ENCODE measurements around the gene ABTB2. TPM values are rescaled to one million over a fixed set of nuclear protein-coding genes. Genes with fewer than 3 reads are reported as not detected.

The ABTB2 gene
- total RNA-seq, 2 experiments from 2014 or later = 0.06 to 0.09 TPM

- no TSS peak for BruUV-seq (replicated peaks)
- CTCF ChIA-PET (ENCODE audit: unreplicated experiment) = no interaction called here
- no peak overlapping the region for H3K4me3 ChIP-seq (ENCODE audit: low read depth, low read length, poor library complexity, severe bottlenecking)
- no peak overlapping the region for H3K4me2 ChIP-seq (ENCODE audit: low read length)
- peaks cover 19% of the 10 kb centered on the region for H3K4me1 ChIP-seq (ENCODE audit: insufficient read depth, low read length, poor library complexity, severe bottlenecking)
- no peaks in the 10 kb centered on the region for H3K79me2 ChIP-seq (ENCODE audit: insufficient read depth, low read depth, low read length)
- no peaks in the 10 kb centered on the region for H3K9me3 ChIP-seq (ENCODE audit: low read length)
- no peaks in the 10 kb centered on the region for H3K9me2 ChIP-seq (ENCODE audit: insufficient read depth, low read length)
- peak; percentile 31; the same call in 1 of the 2 replicates for TF ChIP-seq CTCF (conservative IDR thresholded peaks at IDR 0.05; ENCODE audit: low read length)
- TF ChIP-seq EZH2phosphoT487 (IDR thresholded peaks at IDR 0.05; ENCODE audit: borderline replicate concordance, low read depth, low read length) = no peak
- DNase-seq (ENCODE audit: low spot score) = no peak
- H3K36me3 ChIP-seq (ENCODE audit: insufficient read depth, low read length) = no peaks in the 10 kb centered on the region
- H2AFZ ChIP-seq (ENCODE audit: low read length) = no peak overlapping the region
- intact Hi-C loops (cut with micrococcal nuclease; ENCODE audit: unreplicated experiment) = loop anchor here (5.0 kb wide), 2 partner anchors 136 to 549 kb away; no protein-coding TSS in a partner anchor
- no peak overlapping the region for H3K27ac ChIP-seq (ENCODE audit: low read depth, low read length, poor library complexity, severe bottlenecking)
- no peaks in the 10 kb centered on the region for H4K20me1 ChIP-seq (ENCODE audit: insufficient read depth, low read length)
- POLR2A ChIA-PET = no interaction called here
Observed at GRCh38 chr11:34356130-34356529, 1.7 kb downstream of the ABTB2 start.

GRCh38 chr11:34355726-34356125 lies 2.1 kb downstream of the ABTB2 start:
- ChIA-PET CTCF (ENCODE audit: unreplicated experiment) (interaction anchor here (0.6 kb wide), 1 partner anchor 151 kb away, joined by 3 read pairs; no protein-coding TSS in a partner anchor), POLR2A (no interaction called here)
- no peak overlapping the region for H3K4me2 ChIP-seq (ENCODE audit: low read length)
- no peak overlapping the region for H3K27ac ChIP-seq (ENCODE audit: low read depth, low read length, poor library complexity, severe bottlenecking)
- H4K20me1 ChIP-seq (ENCODE audit: insufficient read depth, low read length) = no peaks in the 10 kb centered on the region
- H3K9me3 ChIP-seq (ENCODE audit: low read length) = no peaks in the 10 kb centered on the region
- no peak overlapping the region for H2AFZ ChIP-seq (ENCODE audit: low read length)
- H3K79me2 ChIP-seq (ENCODE audit: insufficient read depth, low read depth, low read length) = no peaks in the 10 kb centered on the region
- H3K4me3 ChIP-seq (ENCODE audit: low read depth, low read length, poor library complexity, severe bottlenecking) = no peak overlapping the region
- H3K36me3 ChIP-seq (ENCODE audit: insufficient read depth, low read length) = no peaks in the 10 kb centered on the region
- TF ChIP-seq EZH2phosphoT487 (IDR thresholded peaks at IDR 0.05; ENCODE audit: borderline replicate concordance, low read depth, low read length) (no peak), CTCF (conservative IDR thresholded peaks at IDR 0.05; ENCODE audit: low read length) (no peak)
- intact Hi-C loops (cut with micrococcal nuclease; ENCODE audit: unreplicated experiment) = loop anchor here (5.0 kb wide), 2 partner anchors 137 to 548 kb away; no protein-coding TSS in a partner anchor
- DNase-seq (ENCODE audit: low spot score) = no peak
- H3K9me2 ChIP-seq (ENCODE audit: insufficient read depth, low read length) = no peaks in the 10 kb centered on the region
- H3K4me1 ChIP-seq (ENCODE audit: insufficient read depth, low read length, poor library complexity, severe bottlenecking) = peaks cover 19% of the 10 kb centered on the region
- BruUV-seq (replicated peaks) = no TSS peak

- H3K9me3 ChIP-seq (ENCODE audit: low read length) = no peaks in the 10 kb centered on the region
- no peaks in the 10 kb centered on the region for H4K20me1 ChIP-seq (ENCODE audit: insufficient read depth, low read length)
- no TSS peak for BruUV-seq (replicated peaks)
- TF ChIP-seq EZH2phosphoT487 (IDR thresholded peaks at IDR 0.05; ENCODE audit: borderline replicate concordance, low read depth, low read length) (no peak), CTCF (conservative IDR thresholded peaks at IDR 0.05; ENCODE audit: low read length) (no peak)
- CTCF ChIA-PET (ENCODE audit: unreplicated experiment) = interaction anchor here (0.6 to 0.7 kb wide), 2 partner anchors 19 to 151 kb away, joined by 3 read pairs; no protein-coding TSS in a partner anchor
- H3K4me3 ChIP-seq (ENCODE audit: low read depth, low read length, poor library complexity, severe bottlenecking) = no peak overlapping the region
- DNase-seq (ENCODE audit: low spot score) = no peak
- POLR2A ChIA-PET = interaction anchor here (0.5 to 0.6 kb wide), 2 partner anchors 107 to 1514 kb away, joined by 3 read pairs; no protein-coding TSS in a partner anchor
- peaks cover 19% of the 10 kb centered on the region for H3K4me1 ChIP-seq (ENCODE audit: insufficient read depth, low read length, poor library complexity, severe bottlenecking)
- intact Hi-C loops (cut with micrococcal nuclease; ENCODE audit: unreplicated experiment) = loop anchor here (5.0 kb wide), 2 partner anchors 138 to 547 kb away; no protein-coding TSS in a partner anchor
- H3K36me3 ChIP-seq (ENCODE audit: insufficient read depth, low read length) = no peaks in the 10 kb centered on the region
- no peaks in the 10 kb centered on the region for H3K9me2 ChIP-seq (ENCODE audit: insufficient read depth, low read length)
- H3K79me2 ChIP-seq (ENCODE audit: insufficient read depth, low read depth, low read length) = no peaks in the 10 kb centered on the region
- no peak overlapping the region for H2AFZ ChIP-seq (ENCODE audit: low read length)
- H3K27ac ChIP-seq (ENCODE audit: low read depth, low read length, poor library complexity, severe bottlenecking) = no peak overlapping the region
- no peak overlapping the region for H3K4me2 ChIP-seq (ENCODE audit: low read length)
Observed at GRCh38 chr11:34354782-34355181, 3.0 kb downstream of the ABTB2 start.
